HEK293 (cell line): ENCODE measurements around the gene LBX1.

Experiments used
- CTCF ChIA-PET: fragments of 350-600 bp; formaldehyde crosslinking; extraction: SDS; loops from one replicate; lab custom pipeline; 2021; ENCODE audit warnings: antibody characterized with exemption; lab: Yijun Ruan, JAX
- POLR2A ChIA-PET: fragments of 300-600 bp; formaldehyde crosslinking; extraction: SDS; loops from one replicate; lab custom pipeline; 2020; ENCODE audit warnings: antibody characterized with exemption, inconsistent platforms; lab: Yijun Ruan, JAX
- H3K27ac ChIP-seq: fragments of 200-500 bp; sonication (Bioruptor generic); 2 replicates; pipeline ENCODE4 v1.5.1; 2014; ENCODE audit warnings: low read depth, low read length, control low read depth, inconsistent platforms; ENCODE audit errors: extremely low read depth
- H3K36me3 ChIP-seq, 2 experiments: fragments of 200-500 bp in 1 of 2; sonication (Bioruptor generic) in 1 of 2; 1 replicate in 1 of 2; 2 replicates in 1 of 2; pipeline ENCODE4 v1.5.1; 2014 to 2017; ENCODE audit warnings: inconsistent platforms in 2 of 2, low read length in 2 of 2; ENCODE audit not compliant: control insufficient read depth in 2 of 2, insufficient read depth in 1 of 2
- H3K4me1 ChIP-seq: fragments of 200-500 bp; sonication (Bioruptor generic); 2 replicates; pipeline ENCODE4 v1.5.1; 2014; ENCODE audit warnings: mild to moderate bottlenecking, low read length, inconsistent platforms; ENCODE audit not compliant: control insufficient read depth, insufficient read depth
- H3K4me3 ChIP-seq: 2 replicates; pipeline ENCODE4 v1.5.1; 2011; ENCODE audit warnings: low read depth, mild to moderate bottlenecking, control low read depth, low read length, moderate library complexity
- H3K9me3 ChIP-seq: fragments of 200-500 bp; sonication (Bioruptor generic); 2 replicates; pipeline ENCODE4 v1.5.1; 2014; ENCODE audit warnings: low read depth, low read length, inconsistent platforms; ENCODE audit not compliant: control insufficient read depth, insufficient read depth
- BCL6B ChIP-seq: fragments of 450-650 bp; formaldehyde crosslinking; IDR thresholded peaks from 2 replicates; pipeline ENCODE4 v1.5.1; 2017; ENCODE audit warnings: missing biosample characterization, missing genetic modification characterization
- EGR2 ChIP-seq: fragments of 450-650 bp; formaldehyde crosslinking; IDR thresholded peaks from 2 replicates; pipeline ENCODE4 v1.5.1; 2016; ENCODE audit warnings: low read depth, missing biosample characterization, missing genetic modification characterization
- GLI2 ChIP-seq: fragments of 450-650 bp; formaldehyde crosslinking; IDR thresholded peaks from 2 replicates; pipeline ENCODE4; 2017; ENCODE audit warnings: missing biosample characterization, missing genetic modification characterization, low read depth, borderline replicate concordance
- GLIS2 ChIP-seq: fragments of 450-650 bp; formaldehyde crosslinking; IDR thresholded peaks from 2 replicates; pipeline ENCODE4 v1.5.1; 2016; ENCODE audit warnings: missing biosample characterization, missing genetic modification characterization
- MZF1 ChIP-seq: fragments of 450-650 bp; formaldehyde crosslinking; IDR thresholded peaks from 2 replicates; pipeline ENCODE4 v1.5.1; 2017; ENCODE audit warnings: missing biosample characterization, missing genetic modification characterization, borderline replicate concordance
- REST ChIP-seq: fragments of 450-650 bp; formaldehyde crosslinking; IDR thresholded peaks from 2 replicates; pipeline ENCODE4 v1.5.1; 2016; ENCODE audit warnings: missing biosample characterization, missing genetic modification characterization
- SETDB1 ChIP-seq: IDR thresholded peaks from one replicate; pipeline ENCODE4 v1.6.1; 2017; ENCODE audit warnings: mild to moderate bottlenecking, low read length, moderate library complexity, mixed read lengths; ENCODE audit not compliant: insufficient read length
- TRIM28 ChIP-seq: IDR thresholded peaks from 2 replicates; pipeline ENCODE4 v1.6.1; 2011; ENCODE audit warnings: low read length, control low read depth, borderline replicate concordance
- YY2 ChIP-seq: fragments of 450-650 bp; formaldehyde crosslinking; IDR thresholded peaks from 2 replicates; pipeline ENCODE4 v1.5.1; 2016; ENCODE audit warnings: missing biosample characterization, missing genetic modification characterization
- ZBTB6 ChIP-seq: fragments of 450-650 bp; formaldehyde crosslinking; IDR thresholded peaks from 2 replicates; pipeline ENCODE4 v1.5.1; 2017; ENCODE audit warnings: missing biosample characterization, missing genetic modification characterization
- ZFP41 ChIP-seq: fragments of 450-650 bp; formaldehyde crosslinking; IDR thresholded peaks from 2 replicates; pipeline ENCODE4 v1.5.1; 2016; ENCODE audit warnings: missing biosample characterization, missing genetic modification characterization, borderline replicate concordance
- ZFP69B ChIP-seq: fragments of 450-650 bp; formaldehyde crosslinking; IDR thresholded peaks from 2 replicates; pipeline ENCODE4 v1.5.1; 2016; ENCODE audit warnings: missing biosample characterization, missing genetic modification characterization
- ZNF10 ChIP-seq: fragments of 450-650 bp; formaldehyde crosslinking; IDR thresholded peaks from 2 replicates; pipeline ENCODE4 v1.5.1; 2017; ENCODE audit warnings: missing biosample characterization, missing genetic modification characterization
- ZNF146 ChIP-seq: fragments of 450-650 bp; formaldehyde crosslinking; IDR thresholded peaks from 2 replicates; pipeline ENCODE4 v1.5.1; 2016; ENCODE audit warnings: missing biosample characterization, missing genetic modification characterization
- ZNF148 ChIP-seq: fragments of 450-650 bp; formaldehyde crosslinking; IDR thresholded peaks from 2 replicates; pipeline ENCODE4 v1.5.0; 2017; ENCODE audit warnings: missing biosample characterization, missing genetic modification characterization, borderline replicate concordance
- ZNF16 ChIP-seq: fragments of 450-650 bp; formaldehyde crosslinking; IDR thresholded peaks from 2 replicates; pipeline ENCODE4 v1.5.1; 2016; ENCODE audit warnings: low read depth, missing biosample characterization, missing genetic modification characterization
- ZNF184 ChIP-seq: fragments of 450-650 bp; IDR thresholded peaks from 2 replicates; pipeline ENCODE4 v1.5.1; 2018; ENCODE audit warnings: missing biosample characterization, mild to moderate bottlenecking, missing genetic modification characterization
- ZNF202 ChIP-seq: fragments of 450-650 bp; formaldehyde crosslinking; IDR thresholded peaks from 2 replicates; pipeline ENCODE4 v1.5.1; 2016; ENCODE audit warnings: missing biosample characterization, missing genetic modification characterization, borderline replicate concordance
- ZNF394 ChIP-seq: fragments of 450-650 bp; formaldehyde crosslinking; IDR thresholded peaks from 2 replicates; pipeline ENCODE4 v1.5.1; 2016; ENCODE audit warnings: missing biosample characterization, missing genetic modification characterization, mild to moderate bottlenecking, moderate library complexity, borderline replicate concordance
- ZNF548 ChIP-seq: fragments of 450-650 bp; formaldehyde crosslinking; IDR thresholded peaks from 2 replicates; pipeline ENCODE4 v1.5.1; 2016; ENCODE audit warnings: missing biosample characterization, missing genetic modification characterization
- ZNF596 ChIP-seq: fragments of 450-650 bp; IDR thresholded peaks from 2 replicates; pipeline ENCODE4 v1.5.0; 2018; ENCODE audit warnings: missing biosample characterization, mild to moderate bottlenecking, missing genetic modification characterization, moderate library complexity
- ZSCAN16 ChIP-seq: fragments of 450-650 bp; formaldehyde crosslinking; IDR thresholded peaks from 2 replicates; pipeline ENCODE4 v1.5.1; 2016; ENCODE audit warnings: missing biosample characterization, missing genetic modification characterization
- TF ChIP-seq, protein P1 (sequence below): fragments of 450-650 bp; IDR thresholded peaks from 2 replicates; pipeline ENCODE4 v1.5.1; 2018; ENCODE audit warnings: missing biosample characterization, mild to moderate bottlenecking, missing genetic modification characterization
- TF ChIP-seq, protein P2 (sequence below): fragments of 450-650 bp; formaldehyde crosslinking; IDR thresholded peaks from 2 replicates; pipeline ENCODE4 v1.5.1; 2017; ENCODE audit warnings: missing biosample characterization, missing genetic modification characterization

LBX1 gene

GRCh38 chr10:101272229-101272868, 43.1 kb upstream of the LBX1 start (continued):
- peak; percentile 31; the same call in 1 of the 2 replicates for TF ChIP-seq GLIS2 (tag by site-specific recombination)
- TF ChIP-seq TRIM28, result peak; percentile 67
- TF ChIP-seq ZFP69B (tag by site-specific recombination), result no peak
- TF ChIP-seq SETDB1, result no peak
- no peak for TF ChIP-seq ZNF148 (tag by site-specific recombination)
- TF ChIP-seq, protein P1, sequence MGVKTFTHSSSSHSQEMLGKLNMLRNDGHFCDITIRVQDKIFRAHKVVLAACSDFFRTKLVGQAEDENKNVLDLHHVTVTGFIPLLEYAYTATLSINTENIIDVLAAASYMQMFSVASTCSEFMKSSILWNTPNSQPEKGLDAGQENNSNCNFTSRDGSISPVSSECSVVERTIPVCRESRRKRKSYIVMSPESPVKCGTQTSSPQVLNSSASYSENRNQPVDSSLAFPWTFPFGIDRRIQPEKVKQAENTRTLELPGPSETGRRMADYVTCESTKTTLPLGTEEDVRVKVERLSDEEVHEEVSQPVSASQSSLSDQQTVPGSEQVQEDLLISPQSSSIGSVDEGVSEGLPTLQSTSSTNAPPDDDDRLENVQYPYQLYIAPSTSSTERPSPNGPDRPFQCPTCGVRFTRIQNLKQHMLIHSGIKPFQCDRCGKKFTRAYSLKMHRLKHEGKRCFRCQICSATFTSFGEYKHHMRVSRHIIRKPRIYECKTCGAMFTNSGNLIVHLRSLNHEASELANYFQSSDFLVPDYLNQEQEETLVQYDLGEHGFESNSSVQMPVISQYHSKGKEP, result no peak
- TF ChIP-seq GLI2 (tag by site-specific recombination), result no peak
- no peak for TF ChIP-seq ZNF146
- no peak for TF ChIP-seq ZNF202 (tag by site-specific recombination)
- TF ChIP-seq YY2, result peak; percentile 78
- TF ChIP-seq MZF1 (tag by site-specific recombination), result no peak
- TF ChIP-seq ZNF394 (tag by site-specific recombination), result no peak
- TF ChIP-seq ZNF16 (tag by site-specific recombination), result no peak

DNA sequence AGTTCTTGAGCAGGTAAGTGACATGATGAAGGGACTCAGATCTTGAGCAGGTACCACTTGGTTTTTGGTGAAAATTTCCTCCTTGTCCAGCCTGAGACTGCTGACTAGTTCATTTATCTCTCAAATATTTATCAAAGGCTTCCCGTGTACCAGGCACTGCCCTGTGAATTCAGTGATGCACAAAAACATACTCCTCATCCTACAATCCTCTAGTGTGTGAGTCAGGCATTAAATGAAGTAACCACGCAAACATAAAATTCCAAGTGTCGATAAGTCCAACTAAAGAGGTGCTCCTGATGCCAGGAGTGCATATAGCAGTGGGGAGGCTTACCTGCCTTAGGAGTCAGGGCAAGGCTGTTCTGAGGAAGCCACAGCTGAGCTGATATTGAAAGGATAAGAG, 41.5 kb upstream of the LBX1 start:
- CTCF ChIA-PET, result interaction anchor here (0.6 to 12.0 kb wide), 8 partner anchors 8 to 299 kb away, joined by 3 to 124 read pairs (median 5); no protein-coding TSS in a partner anchor
- H3K9me3 ChIP-seq, result no peaks in the 10 kb centered on the region
- no peak overlapping the region for H3K27ac ChIP-seq
- POLR2A ChIA-PET, result no interaction called here
- no peak overlapping the region for H3K4me3 ChIP-seq
- no peaks in the 10 kb centered on the region for H3K36me3 ChIP-seq
- no peaks in the 10 kb centered on the region for H3K4me1 ChIP-seq
- TF ChIP-seq ZNF10 (tag by site-specific recombination) (no peak), EGR2 (tag by site-specific recombination) (no peak), BCL6B (tag by site-specific recombination) (no peak), ZNF184 (tag by site-specific recombination) (no peak), REST (tag by site-specific recombination) (no peak), ZNF596 (tag by site-specific recombination) (no peak), ZSCAN16 (tag by site-specific recombination) (no peak), ZBTB6 (tag by site-specific recombination) (no peak), ZNF548 (tag by site-specific recombination) (no peak), GLI2 (tag by site-specific recombination) (no peak), ZFP41 (tag by site-specific recombination) (no peak), ZNF146 (no peak)
- TF ChIP-seq, protein P2, sequence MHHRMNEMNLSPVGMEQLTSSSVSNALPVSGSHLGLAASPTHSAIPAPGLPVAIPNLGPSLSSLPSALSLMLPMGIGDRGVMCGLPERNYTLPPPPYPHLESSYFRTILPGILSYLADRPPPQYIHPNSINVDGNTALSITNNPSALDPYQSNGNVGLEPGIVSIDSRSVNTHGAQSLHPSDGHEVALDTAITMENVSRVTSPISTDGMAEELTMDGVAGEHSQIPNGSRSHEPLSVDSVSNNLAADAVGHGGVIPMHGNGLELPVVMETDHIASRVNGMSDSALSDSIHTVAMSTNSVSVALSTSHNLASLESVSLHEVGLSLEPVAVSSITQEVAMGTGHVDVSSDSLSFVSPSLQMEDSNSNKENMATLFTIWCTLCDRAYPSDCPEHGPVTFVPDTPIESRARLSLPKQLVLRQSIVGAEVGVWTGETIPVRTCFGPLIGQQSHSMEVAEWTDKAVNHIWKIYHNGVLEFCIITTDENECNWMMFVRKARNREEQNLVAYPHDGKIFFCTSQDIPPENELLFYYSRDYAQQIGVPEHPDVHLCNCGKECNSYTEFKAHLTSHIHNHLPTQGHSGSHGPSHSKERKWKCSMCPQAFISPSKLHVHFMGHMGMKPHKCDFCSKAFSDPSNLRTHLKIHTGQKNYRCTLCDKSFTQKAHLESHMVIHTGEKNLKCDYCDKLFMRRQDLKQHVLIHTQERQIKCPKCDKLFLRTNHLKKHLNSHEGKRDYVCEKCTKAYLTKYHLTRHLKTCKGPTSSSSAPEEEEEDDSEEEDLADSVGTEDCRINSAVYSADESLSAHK (tag by site-specific recombination), result no peak
